NB4 (cell line): ENCODE measurements around the gene CYP39A1.

Experiments used
- POLR2A ChIP-seq: IDR thresholded peaks from 2 replicates; pipeline ENCODE4 v1.6.1; 2011; ENCODE audit warnings: mild to moderate bottlenecking; ENCODE audit not compliant: insufficient read length; ENCODE audit errors: extremely low read depth
- TF ChIP-seq, protein P1 (sequence below): IDR thresholded peaks from one replicate; pipeline ENCODE4 v1.5.1; 2012; ENCODE audit warnings: low read depth, low read length
- TF ChIP-seq, protein P2 (sequence below): IDR thresholded peaks from 2 replicates; pipeline ENCODE4 v1.6.1; 2011; ENCODE audit warnings: low read depth, low read length

DNA sequence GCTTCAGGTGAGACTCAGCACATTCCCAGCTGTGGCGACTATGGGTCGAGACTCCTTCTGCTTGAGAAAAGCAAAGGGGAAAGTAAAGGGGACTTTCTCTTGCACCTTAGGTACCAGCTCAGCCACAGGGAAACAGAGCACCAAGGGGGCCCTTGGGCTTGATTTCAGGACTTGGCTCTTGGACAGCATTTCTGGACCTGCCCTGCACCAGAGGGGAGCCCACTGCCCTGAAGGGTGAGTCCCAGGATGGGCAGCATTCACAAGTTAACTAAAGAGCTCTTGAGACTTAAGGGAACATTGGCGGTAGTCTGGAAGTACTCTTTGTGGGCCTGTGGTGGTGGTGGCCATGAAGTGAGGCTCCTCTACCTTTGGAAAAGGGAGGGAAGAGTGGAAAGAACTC lies 111.1 kb downstream of the CYP39A1 start:
- TF ChIP-seq, protein P1, sequence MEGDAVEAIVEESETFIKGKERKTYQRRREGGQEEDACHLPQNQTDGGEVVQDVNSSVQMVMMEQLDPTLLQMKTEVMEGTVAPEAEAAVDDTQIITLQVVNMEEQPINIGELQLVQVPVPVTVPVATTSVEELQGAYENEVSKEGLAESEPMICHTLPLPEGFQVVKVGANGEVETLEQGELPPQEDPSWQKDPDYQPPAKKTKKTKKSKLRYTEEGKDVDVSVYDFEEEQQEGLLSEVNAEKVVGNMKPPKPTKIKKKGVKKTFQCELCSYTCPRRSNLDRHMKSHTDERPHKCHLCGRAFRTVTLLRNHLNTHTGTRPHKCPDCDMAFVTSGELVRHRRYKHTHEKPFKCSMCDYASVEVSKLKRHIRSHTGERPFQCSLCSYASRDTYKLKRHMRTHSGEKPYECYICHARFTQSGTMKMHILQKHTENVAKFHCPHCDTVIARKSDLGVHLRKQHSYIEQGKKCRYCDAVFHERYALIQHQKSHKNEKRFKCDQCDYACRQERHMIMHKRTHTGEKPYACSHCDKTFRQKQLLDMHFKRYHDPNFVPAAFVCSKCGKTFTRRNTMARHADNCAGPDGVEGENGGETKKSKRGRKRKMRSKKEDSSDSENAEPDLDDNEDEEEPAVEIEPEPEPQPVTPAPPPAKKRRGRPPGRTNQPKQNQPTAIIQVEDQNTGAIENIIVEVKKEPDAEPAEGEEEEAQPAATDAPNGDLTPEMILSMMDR, result no peak
- TF ChIP-seq POLR2A, result no peak
- TF ChIP-seq, protein P2, sequence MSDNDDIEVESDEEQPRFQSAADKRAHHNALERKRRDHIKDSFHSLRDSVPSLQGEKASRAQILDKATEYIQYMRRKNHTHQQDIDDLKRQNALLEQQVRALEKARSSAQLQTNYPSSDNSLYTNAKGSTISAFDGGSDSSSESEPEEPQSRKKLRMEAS, result no peak
